ENCODE measurements around the gene MRGPRX4.

Gene MRGPRX4

DNA sequence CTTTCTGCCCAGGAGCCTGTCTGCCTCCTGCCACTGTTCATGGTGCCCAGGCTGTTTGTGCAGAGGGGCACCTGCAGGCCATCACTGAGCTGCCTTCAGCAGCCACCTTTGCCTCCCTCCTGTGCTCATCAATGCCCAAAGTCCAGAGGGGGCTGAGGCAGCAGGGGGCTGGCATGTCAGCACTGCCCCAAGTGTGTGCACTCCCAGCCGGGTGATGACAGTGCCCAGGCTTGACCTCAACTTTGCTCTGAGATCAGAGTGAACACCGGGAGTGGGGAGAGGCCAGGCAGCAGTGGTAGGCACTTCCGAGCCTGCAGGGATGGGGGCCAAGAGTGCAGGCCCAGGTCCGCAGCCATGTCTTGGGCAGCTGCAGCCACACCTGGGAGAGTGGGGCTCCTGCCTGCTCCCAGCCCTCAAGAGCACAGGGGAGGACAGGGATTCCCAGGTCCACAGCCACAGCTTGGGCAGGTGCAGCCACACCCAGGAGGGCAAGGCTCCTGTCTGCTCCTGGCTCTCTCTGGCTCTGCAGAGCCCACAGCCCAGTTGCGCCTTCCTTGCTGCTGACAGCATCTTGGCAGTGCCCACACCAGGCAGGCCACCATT is 48.7 kb downstream of the MRGPRX4 start:
- DNase-seq = no peak

DNA sequence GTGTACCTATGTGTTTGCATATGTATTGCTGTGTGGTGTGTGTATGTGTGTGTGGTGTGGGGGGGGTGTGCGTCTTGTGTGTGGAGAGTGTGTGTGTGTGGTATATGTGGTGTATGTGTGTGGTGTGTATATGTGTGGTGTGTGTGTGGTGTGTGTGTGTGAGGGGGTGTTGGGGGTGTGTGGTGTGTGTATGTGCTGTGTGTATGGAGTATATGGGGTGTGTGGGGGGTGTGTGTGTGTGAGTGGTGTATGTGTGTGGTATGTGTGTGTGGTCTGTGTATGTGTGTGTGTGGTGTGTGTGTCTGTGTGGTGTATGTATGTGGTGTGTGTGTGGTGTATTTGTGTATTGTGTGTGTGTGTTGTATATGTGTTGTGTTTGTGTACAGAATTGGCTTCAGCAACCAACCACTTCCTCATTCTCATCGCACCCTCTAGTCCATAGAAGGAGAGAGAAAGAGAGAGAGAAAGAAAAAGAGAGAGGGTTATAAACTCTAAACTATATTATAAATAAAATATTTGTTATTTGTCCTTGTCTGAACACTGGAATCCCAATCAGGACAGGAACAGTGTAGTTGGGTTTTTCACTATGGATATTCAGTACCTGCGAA is 50.3 kb downstream of the MRGPRX4 start:
- DNase-seq = no peak

All from effector CD8-positive, alpha-beta T cell (primary cell).